Measurements from ENCODE around the gene NUDCD3. TPM values are rescaled to one million over a fixed set of nuclear protein-coding genes. Genes with fewer than 3 reads are reported as not detected.
A peak's percentile ranks its signal among the peaks of the same experiment; 100 is the strongest.

The NUDCD3 gene
- total and polyA plus RNA-seq, 8 donors, result 22.4 to 62.1 (median 35.4) TPM

DNA sequence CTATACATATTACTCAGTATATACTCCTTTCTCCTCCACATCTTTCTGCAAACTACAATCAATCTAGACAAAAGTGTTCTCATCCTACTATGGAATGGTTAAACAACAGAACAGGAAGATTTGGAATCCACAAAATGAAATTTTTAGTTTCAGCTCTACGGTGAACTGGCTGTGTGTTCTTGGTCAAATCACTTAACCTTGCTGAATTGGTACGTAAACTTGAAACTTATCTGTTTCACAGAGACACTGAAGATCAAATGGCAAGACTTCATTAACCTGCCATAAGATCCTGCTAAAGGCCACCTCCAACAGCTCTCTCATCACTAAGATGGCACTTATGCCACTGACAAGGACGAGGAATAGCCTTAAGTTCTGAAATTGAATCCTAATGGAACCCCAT is 1.5 kb downstream of the NUDCD3 start:
- no peaks in the 10 kb centered on the region for H3K27me3 ChIP-seq
- H3K9me3 ChIP-seq, result no peaks in the 10 kb centered on the region
- TF ChIP-seq CTCF (IDR thresholded peaks at IDR 0.05), result no peak
- intact Hi-C loops (cut with DNase I), result no loop called here
- no peak for ATAC-seq
- no peak overlapping the region for H3K27ac ChIP-seq
- peak overlapping the region in 2 of 4 donors; percentile 74 to 95 for H3K4me3 ChIP-seq
- H3K36me3 ChIP-seq, result peaks cover 0 to 9% (median 5%) of the 10 kb centered on the region in 3 donors
- DNase-seq, result no peak
- H3K4me1 ChIP-seq, result peaks cover 22 to 44% (median 24%) of the 10 kb centered on the region in 3 donors
- WGBS, 2 donors, result 64 to 65% methylated on average over 3 of the region's 3 CpGs
- no peak for FAIRE-seq

- Histone ChIP-seq H3K4me3 (no peak overlapping the region), H3K4me1 (peaks cover 22 to 44% (median 24%) of the 10 kb centered on the region in 3 donors), H3K9me3 (no peaks in the 10 kb centered on the region), H3K36me3 (peaks cover 3 to 32% (median 11%) of the 10 kb centered on the region in 3 donors), H3K27me3 (no peaks in the 10 kb centered on the region), H3K27ac (peak overlapping the region in 1 of 4 donors; percentile 26)
- intact Hi-C loops (cut with DNase I), result no loop called here
- DNase-seq, result peak in 2 of 6 donors; percentile 8 to 41
- ATAC-seq, result peak; percentile 36 to 56 (median 45)
- 60 to 64% methylated on average over 1 of the region's 1 CpG for WGBS, 2 donors
- TF ChIP-seq CTCF (IDR thresholded peaks at IDR 0.05), result no peak
- no peak for FAIRE-seq
Measured at GRCh38 chr7:44486693-44487092, 3.8 kb downstream of the NUDCD3 start.

- Histone ChIP-seq H3K36me3 (peaks cover 3 to 37% (median 11%) of the 10 kb centered on the region in 3 donors), H3K27me3 (no peaks in the 10 kb centered on the region), H3K9me3 (no peaks in the 10 kb centered on the region), H3K4me1 (peaks cover 20 to 44% (median 22%) of the 10 kb centered on the region in 3 donors), H3K27ac (no peak overlapping the region), H3K4me3 (no peak overlapping the region)
- no peak for ATAC-seq
- no peak for TF ChIP-seq CTCF (IDR thresholded peaks at IDR 0.05)
- no peak for DNase-seq
- WGBS, 2 donors, result 92 to 96% methylated on average over 4 of the region's 4 CpGs
- intact Hi-C loops (cut with DNase I), result no loop called here
- no peak for FAIRE-seq
Measured at GRCh38 chr7:44486001-44486400, 4.5 kb downstream of the NUDCD3 start.

DNA sequence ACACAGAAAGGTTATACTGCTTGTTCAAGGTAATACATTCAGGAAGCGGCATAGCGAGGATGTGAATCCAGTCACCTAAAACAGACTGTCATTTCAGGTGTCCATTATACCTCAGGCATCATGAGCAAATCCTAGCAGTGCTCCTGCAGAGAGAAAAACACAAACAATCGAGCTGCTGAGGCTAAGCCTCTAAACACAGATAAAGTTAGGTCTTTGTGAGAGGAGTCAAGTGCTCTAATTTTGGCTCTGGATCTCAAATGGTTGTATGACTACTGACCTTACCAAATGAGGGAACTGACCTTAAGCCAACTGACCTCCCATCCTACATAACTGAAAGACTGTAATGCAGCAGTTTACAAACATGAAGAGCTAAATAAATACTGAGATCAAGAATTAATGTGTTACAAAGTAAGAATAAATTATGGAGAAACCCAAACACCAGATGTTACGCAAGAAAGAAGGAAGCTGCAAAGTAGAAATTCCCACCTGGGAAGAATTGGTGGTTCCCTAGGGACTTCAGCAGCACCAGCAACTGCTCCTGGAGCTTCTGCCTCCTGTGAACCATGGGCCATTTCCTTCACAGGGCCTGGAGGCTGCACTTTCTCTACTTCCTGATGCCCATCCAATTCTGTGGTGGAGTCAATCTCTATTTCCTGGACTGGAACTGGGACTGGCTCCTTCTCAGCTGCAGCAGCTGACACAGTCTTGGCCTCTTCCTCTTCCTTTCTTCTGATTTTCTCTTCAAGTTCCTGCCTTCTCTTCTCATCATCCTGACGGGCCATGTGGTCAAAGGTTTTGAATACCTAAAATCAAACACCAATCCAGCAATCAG is 5.8 kb downstream of the NUDCD3 start:
- 83 to 85% methylated on average over 5 of the region's 5 CpGs for WGBS, 2 donors
- Histone ChIP-seq H3K4me3 (no peak overlapping the region), H3K4me1 (peaks cover 19 to 44% (median 22%) of the 10 kb centered on the region in 3 donors), H3K36me3 (peaks cover 3 to 37% (median 11%) of the 10 kb centered on the region in 3 donors), H3K9me3 (no peaks in the 10 kb centered on the region), H3K27ac (no peak overlapping the region), H3K27me3 (no peaks in the 10 kb centered on the region)
- ATAC-seq (peak in 2 of 4 donors; percentile 21 to 43), FAIRE-seq (no peak), DNase-seq (no peak)
- intact Hi-C loops (cut with DNase I), result loop anchor here in 1 of 3 donors (5.0 kb wide), 1 partner anchor 242 kb away; no protein-coding TSS in a partner anchor
- no peak for TF ChIP-seq CTCF (IDR thresholded peaks at IDR 0.05)

All from pancreas (tissue), 10 donors.